SK-N-SH treated with all-trans-retinoic acid at 6 μM for 48 hours (cell line): ENCODE results near the gene YY2.

Source experiments
- OSR1 ChIP-seq: fragments of 250-450 bp; sonication (Bioruptor Pico); IDR thresholded peaks from 2 replicates; pipeline ENCODE4 v1.8.0; 2022; ENCODE audit warnings: moderate library complexity, mild to moderate bottlenecking, inconsistent platforms
- POU6F1 ChIP-seq: fragments of 250-450 bp; sonication (Bioruptor Pico); IDR thresholded peaks from 2 replicates; pipeline ENCODE4 v1.8.0; 2021; ENCODE audit warnings: low read depth, mild to moderate bottlenecking, moderate library complexity, borderline replicate concordance
- TOX ChIP-seq: fragments of 250-450 bp; sonication (Bioruptor Pico); IDR thresholded peaks from 2 replicates; pipeline ENCODE4 v1.8.0; 2021; ENCODE audit warnings: mild to moderate bottlenecking, moderate library complexity, borderline replicate concordance
- ZNF565 ChIP-seq: fragments of 450-650 bp; formaldehyde crosslinking; conservative IDR thresholded peaks from 2 replicates; pipeline ENCODE4 v1.5.0; 2020; ENCODE audit warnings: low read depth, mild to moderate bottlenecking, moderate library complexity
- TF ChIP-seq, protein P1 (sequence below): fragments of 250-450 bp; sonication (Bioruptor Pico); IDR thresholded peaks from 2 replicates; pipeline ENCODE4 v1.5.1; 2020; ENCODE audit warnings: low read depth, mild to moderate bottlenecking, moderate library complexity

DNA sequence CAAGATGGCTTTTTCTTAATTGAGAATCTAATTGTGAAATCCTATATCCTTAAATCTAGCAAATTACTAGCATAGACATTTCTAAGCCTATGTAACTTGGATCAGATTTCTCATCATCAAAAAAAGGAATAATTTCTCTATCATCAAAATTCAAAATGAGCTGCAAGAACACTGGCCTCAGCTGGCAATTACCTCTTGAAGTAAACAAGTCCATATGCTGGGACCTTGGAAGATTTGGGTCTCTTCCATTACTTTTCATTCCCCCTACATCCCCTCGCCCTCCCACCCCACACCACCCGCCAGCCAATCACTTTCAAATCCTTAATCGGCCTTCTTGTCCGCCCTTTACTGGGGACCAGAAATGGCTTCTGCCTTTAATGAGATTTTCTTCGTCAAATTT is 39.7 kb upstream of the YY2 start:
- TF ChIP-seq, protein P1, sequence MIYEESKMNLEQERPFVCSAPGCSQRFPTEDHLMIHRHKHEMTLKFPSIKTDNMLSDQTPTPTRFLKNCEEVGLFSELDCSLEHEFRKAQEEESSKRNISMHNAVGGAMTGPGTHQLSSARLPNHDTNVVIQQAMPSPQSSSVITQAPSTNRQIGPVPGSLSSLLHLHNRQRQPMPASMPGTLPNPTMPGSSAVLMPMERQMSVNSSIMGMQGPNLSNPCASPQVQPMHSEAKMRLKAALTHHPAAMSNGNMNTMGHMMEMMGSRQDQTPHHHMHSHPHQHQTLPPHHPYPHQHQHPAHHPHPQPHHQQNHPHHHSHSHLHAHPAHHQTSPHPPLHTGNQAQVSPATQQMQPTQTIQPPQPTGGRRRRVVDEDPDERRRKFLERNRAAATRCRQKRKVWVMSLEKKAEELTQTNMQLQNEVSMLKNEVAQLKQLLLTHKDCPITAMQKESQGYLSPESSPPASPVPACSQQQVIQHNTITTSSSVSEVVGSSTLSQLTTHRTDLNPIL (CRISPR knock-in tag), result no peak
- no peak for TF ChIP-seq OSR1
- no peak for TF ChIP-seq TOX
- no peak for TF ChIP-seq POU6F1
- TF ChIP-seq ZNF565 (CRISPR knock-in tag), result no peak
